GM23338 (cell line): ENCODE results near the gene CLIP1. TPM values are rescaled to one million over a fixed set of nuclear protein-coding genes. Genes with fewer than 3 reads are reported as not detected.
A peak's percentile ranks its signal among the peaks of the same experiment; 100 is the strongest.

Experiments
- ATAC-seq: fragments of 200-7000 bp; cut with Tn5 transposase; 3 replicates; pipeline ENCODE4 v1.9.1; 2020
- DNase-seq: peaks from one replicate; pipeline ENCODE4 v3.0.0-alpha.2; 2015; ENCODE audit warnings: low spot score
- H2AFZ ChIP-seq: fragments of 200-600 bp; sonication (generic); 2 replicates; pipeline ENCODE4 v1.8.0; 2016; ENCODE audit warnings: antibody characterized with exemption, mild to moderate bottlenecking, moderate library complexity
- H3F3A ChIP-seq: fragments of 200-600 bp; sonication (generic); replicated peaks from 2 replicates; pipeline ENCODE4 v1.8.0; 2017; ENCODE audit warnings: antibody characterized with exemption, mixed run types, low read depth
- H3K27ac ChIP-seq: fragments of 200-600 bp; sonication (generic); 2 replicates; pipeline ENCODE4 v1.6.1; 2016; ENCODE audit warnings: low read depth
- H3K27me3 ChIP-seq: fragments of 200-600 bp; sonication (generic); 2 replicates; pipeline ENCODE4 v1.8.0; 2016; ENCODE audit warnings: mild to moderate bottlenecking, mixed run types, moderate library complexity; ENCODE audit not compliant: insufficient read depth
- H3K36me3 ChIP-seq: fragments of 200-600 bp; sonication (generic); 2 replicates; pipeline ENCODE4 v1.8.0; 2016; ENCODE audit warnings: mild to moderate bottlenecking; ENCODE audit not compliant: insufficient read depth
- H3K4me1 ChIP-seq: fragments of 200-600 bp; sonication (generic); 2 replicates; pipeline ENCODE4 v1.8.0; 2016; ENCODE audit warnings: mild to moderate bottlenecking, moderate library complexity; ENCODE audit not compliant: insufficient read depth
- H3K4me2 ChIP-seq: fragments of 200-600 bp; sonication (generic); 2 replicates; pipeline ENCODE4 v1.7.1; 2017; ENCODE audit warnings: mixed run types
- H3K4me3 ChIP-seq: fragments of 200-600 bp; sonication (generic); 2 replicates; pipeline ENCODE4 v1.6.1; 2016; ENCODE audit warnings: mixed run types
- H3K79me2 ChIP-seq: fragments of 200-600 bp; sonication (generic); replicated peaks from 2 replicates; pipeline ENCODE4 v1.8.0; 2017; ENCODE audit warnings: mild to moderate bottlenecking; ENCODE audit not compliant: insufficient read depth
- H3K9me2 ChIP-seq: fragments of 200-600 bp; sonication (generic); 2 replicates; pipeline ENCODE4 v1.8.0; 2017; ENCODE audit not compliant: insufficient read depth
- H4K20me1 ChIP-seq: fragments of 200-600 bp; sonication (generic); replicated peaks from 2 replicates; pipeline ENCODE4 v1.8.0; 2017; ENCODE audit warnings: mild to moderate bottlenecking; ENCODE audit not compliant: insufficient read depth
- H3K27ac Mint-ChIP-seq: 2 replicates; pipeline ENCODE4 v1.8.0; 2020; ENCODE audit warnings: inconsistent platforms, mild to moderate bottlenecking, moderate library complexity, mixed read lengths
- H3K27me3 Mint-ChIP-seq: 3 replicates; pipeline ENCODE4 v1.8.0; 2022; ENCODE audit warnings: low read depth, mild to moderate bottlenecking, moderate library complexity, mixed read lengths, inconsistent platforms; ENCODE audit not compliant: insufficient read depth, poor library complexity
- H3K36me3 Mint-ChIP-seq: 3 replicates; pipeline ENCODE4 v1.8.0; 2021; ENCODE audit warnings: low read depth, mild to moderate bottlenecking, inconsistent platforms, moderate library complexity, mixed read lengths
- H3K4me1 Mint-ChIP-seq: 3 replicates; pipeline ENCODE4 v1.8.0; 2020; ENCODE audit warnings: mild to moderate bottlenecking, inconsistent platforms, mixed read lengths
- H3K4me3 Mint-ChIP-seq: 3 replicates; pipeline ENCODE4 v1.8.0; 2021; ENCODE audit warnings: moderate library complexity, mild to moderate bottlenecking, inconsistent platforms, mixed read lengths
- H3K9me3 Mint-ChIP-seq: 3 replicates; pipeline ENCODE4 v1.8.0; 2020; ENCODE audit warnings: moderate library complexity, mild to moderate bottlenecking, inconsistent platforms, mixed read lengths
- CREB1 ChIP-seq: fragments of 250-450 bp; sonication (Bioruptor Pico); IDR thresholded peaks from 2 replicates; pipeline ENCODE4 v1.5.0; 2020; ENCODE audit warnings: low read depth, mild to moderate bottlenecking, moderate library complexity
- CTCF ChIP-seq, 2 experiments: fragments of 200-600 bp in 1 of 2; sonication (generic) in 1 of 2; conservative IDR thresholded peaks; 2 replicates each; pipeline versions ENCODE4 v1.5.1 to v1.6.1; 2016 to 2017; ENCODE audit warnings: antibody characterized with exemption in 2 of 2, low read depth in 2 of 2, mild to moderate bottlenecking in 2 of 2, moderate library complexity in 1 of 2
- EZH2 ChIP-seq: fragments of 200-600 bp; sonication (generic); IDR thresholded peaks from one replicate; pipeline ENCODE4 v1.8.0; 2017; ENCODE audit warnings: antibody characterized with exemption, mild to moderate bottlenecking, low read depth; ENCODE audit not compliant: unreplicated experiment
- EZH2phosphoT487 ChIP-seq: fragments of 200-600 bp; sonication (generic); IDR thresholded peaks from one replicate; pipeline ENCODE4 v1.8.1; 2018; ENCODE audit warnings: antibody characterized with exemption; ENCODE audit not compliant: unreplicated experiment
- JUNB ChIP-seq: IDR thresholded peaks from one replicate; pipeline ENCODE4 v1.6.1; 2016; ENCODE audit warnings: antibody characterized with exemption; ENCODE audit not compliant: unreplicated experiment
- NANOG ChIP-seq: IDR thresholded peaks from 2 replicates; pipeline ENCODE4 v1.6.1; 2016; ENCODE audit warnings: antibody characterized with exemption, borderline replicate concordance
- POLR2AphosphoS5 ChIP-seq: IDR thresholded peaks from 2 replicates; pipeline ENCODE4 v1.6.1; 2016; ENCODE audit warnings: antibody characterized with exemption, low read depth
- STAT1 ChIP-seq: IDR thresholded peaks from one replicate; pipeline ENCODE4 v1.6.1; 2016; ENCODE audit warnings: antibody characterized with exemption; ENCODE audit not compliant: unreplicated experiment
- ZNF114 ChIP-seq: fragments of 250-450 bp; sonication (Bioruptor Pico); IDR thresholded peaks from 2 replicates; pipeline ENCODE4 v1.5.0; 2020; ENCODE audit warnings: mild to moderate bottlenecking, moderate library complexity
- ZNF331 ChIP-seq: fragments of 250-450 bp; sonication (Bioruptor Pico); IDR thresholded peaks from 2 replicates; pipeline ENCODE4 v1.5.0; 2020; ENCODE audit warnings: low read depth, mild to moderate bottlenecking, moderate library complexity
- ZNF462 ChIP-seq: fragments of 250-450 bp; sonication (Bioruptor Pico); IDR thresholded peaks from 2 replicates; pipeline ENCODE4 v1.5.0; 2020; ENCODE audit warnings: mild to moderate bottlenecking, moderate library complexity
- polyA plus RNA-seq: library from polyadenylated mRNA; unstranded; fragments of >200 nt; fragmentation: Nextera tagmentation; extraction: Ambion mirVana; gene quantifications from 2 replicates; pipeline ENCODE4 v1.2.1, GENCODE V29; 2016
- total RNA-seq: library from RNA; depleted of rRNA; stranded (reverse); fragments of >200 nt; shearing (Covaris generic); gene quantifications from 2 replicates; pipeline ENCODE4 v1.2.3, GENCODE V29; 2014
- TF ChIP-seq, protein P1 (sequence below): IDR thresholded peaks from 2 replicates; pipeline ENCODE4 v1.6.1; 2016; ENCODE audit warnings: antibody characterized with exemption
- TF ChIP-seq, protein P2 (sequence below): IDR thresholded peaks from one replicate; pipeline ENCODE4 v1.6.1; 2018; ENCODE audit warnings: antibody characterized with exemption; ENCODE audit not compliant: unreplicated experiment

CLIP1 gene
- total and polyA plus RNA-seq, 2 experiments from 2014 or later, result 11.5 to 21.1 TPM

DNA sequence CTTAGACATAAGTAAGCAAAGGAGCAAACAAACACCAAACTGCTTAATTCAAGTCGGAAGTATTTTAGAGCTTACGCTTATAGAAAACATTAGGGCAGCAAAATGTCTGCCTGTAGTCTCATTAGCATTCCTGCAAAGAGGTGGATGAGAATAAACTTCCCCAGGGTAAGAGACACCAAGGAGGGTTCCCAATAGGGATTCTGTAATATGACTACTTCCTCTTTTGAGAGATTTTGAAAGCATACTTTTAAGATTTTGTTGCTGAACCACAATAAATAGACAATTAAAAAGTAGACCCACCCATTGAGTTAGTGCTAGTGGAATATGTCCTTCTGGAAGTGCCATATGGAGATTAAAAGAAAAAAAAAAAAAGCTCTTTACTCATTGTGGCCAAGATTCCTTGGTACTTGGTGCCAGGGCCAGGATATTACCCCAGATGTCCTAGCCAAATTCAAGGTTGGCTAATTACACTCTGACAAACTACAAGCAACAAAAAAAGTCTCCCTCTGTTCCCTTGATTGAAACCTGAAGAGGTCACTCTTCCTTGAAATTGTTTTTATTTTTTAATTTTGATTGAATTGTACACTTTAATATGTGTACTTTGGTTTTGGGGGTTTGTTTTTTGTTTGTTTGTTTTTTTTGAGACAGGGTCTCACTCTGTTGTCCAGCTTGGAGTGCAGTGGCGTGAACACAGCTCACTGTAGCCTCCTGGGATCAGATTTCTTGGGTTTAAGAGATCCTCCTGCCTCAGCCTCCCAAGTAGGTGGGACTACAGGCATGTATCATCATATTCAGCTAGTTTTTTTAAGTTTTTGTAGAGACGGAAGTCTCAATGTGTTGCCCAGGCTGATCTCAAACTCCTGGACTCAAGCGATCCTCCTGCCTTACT is 8.7 kb downstream of the CLIP1 start:
- peaks cover 9% of the 10 kb centered on the region; the same call in 2 of the 3 replicates for H3K4me1 Mint-ChIP-seq
- no peak for ATAC-seq
- peaks cover 5% of the 10 kb centered on the region; the same call in 1 of the 2 replicates for H3K79me2 ChIP-seq

More for the DNA sequence above, 8.7 kb downstream of the CLIP1 start:
- Mint-ChIP-seq H3K27ac (peak overlapping the region; percentile 16; the same call in 1 of the 2 replicates), H3K9me3 (peaks cover 2% of the 10 kb centered on the region; the same call in 2 of the 3 replicates), H3K27me3 (no peaks in the 10 kb centered on the region), H3K4me3 (no peak overlapping the region), H3K36me3 (peaks cover 4% of the 10 kb centered on the region; the same call in 2 of the 3 replicates)
- Histone ChIP-seq H2AFZ (no peak overlapping the region), H3K4me2 (no peak overlapping the region), H3F3A (no peaks in the 10 kb centered on the region), H3K36me3 (no peaks in the 10 kb centered on the region), H3K27me3 (no peaks in the 10 kb centered on the region), H3K4me1 (no peaks in the 10 kb centered on the region), H3K27ac (no peak overlapping the region), H4K20me1 (no peaks in the 10 kb centered on the region; the same call in 1 of the 2 replicates), H3K9me2 (no peaks in the 10 kb centered on the region), H3K4me3 (no peak overlapping the region)
- no peak for DNase-seq
- TF ChIP-seq POLR2AphosphoS5 (no peak), NANOG (no peak), JUNB (no peak), CTCF (conservative IDR thresholded peaks at IDR 0.05; ENCODE audit: low read depth in 2 of 2) (no peak), CREB1 (CRISPR knock-in tag) (no peak), STAT1 (no peak), EZH2phosphoT487 (no peak), ZNF462 (CRISPR knock-in tag) (no peak), ZNF331 (CRISPR knock-in tag) (no peak), EZH2 (no peak), ZNF114 (CRISPR knock-in tag) (no peak)
- TF ChIP-seq, protein P1, sequence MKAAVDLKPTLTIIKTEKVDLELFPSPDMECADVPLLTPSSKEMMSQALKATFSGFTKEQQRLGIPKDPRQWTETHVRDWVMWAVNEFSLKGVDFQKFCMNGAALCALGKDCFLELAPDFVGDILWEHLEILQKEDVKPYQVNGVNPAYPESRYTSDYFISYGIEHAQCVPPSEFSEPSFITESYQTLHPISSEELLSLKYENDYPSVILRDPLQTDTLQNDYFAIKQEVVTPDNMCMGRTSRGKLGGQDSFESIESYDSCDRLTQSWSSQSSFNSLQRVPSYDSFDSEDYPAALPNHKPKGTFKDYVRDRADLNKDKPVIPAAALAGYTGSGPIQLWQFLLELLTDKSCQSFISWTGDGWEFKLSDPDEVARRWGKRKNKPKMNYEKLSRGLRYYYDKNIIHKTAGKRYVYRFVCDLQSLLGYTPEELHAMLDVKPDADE, result no peak
- TF ChIP-seq, protein P2, sequence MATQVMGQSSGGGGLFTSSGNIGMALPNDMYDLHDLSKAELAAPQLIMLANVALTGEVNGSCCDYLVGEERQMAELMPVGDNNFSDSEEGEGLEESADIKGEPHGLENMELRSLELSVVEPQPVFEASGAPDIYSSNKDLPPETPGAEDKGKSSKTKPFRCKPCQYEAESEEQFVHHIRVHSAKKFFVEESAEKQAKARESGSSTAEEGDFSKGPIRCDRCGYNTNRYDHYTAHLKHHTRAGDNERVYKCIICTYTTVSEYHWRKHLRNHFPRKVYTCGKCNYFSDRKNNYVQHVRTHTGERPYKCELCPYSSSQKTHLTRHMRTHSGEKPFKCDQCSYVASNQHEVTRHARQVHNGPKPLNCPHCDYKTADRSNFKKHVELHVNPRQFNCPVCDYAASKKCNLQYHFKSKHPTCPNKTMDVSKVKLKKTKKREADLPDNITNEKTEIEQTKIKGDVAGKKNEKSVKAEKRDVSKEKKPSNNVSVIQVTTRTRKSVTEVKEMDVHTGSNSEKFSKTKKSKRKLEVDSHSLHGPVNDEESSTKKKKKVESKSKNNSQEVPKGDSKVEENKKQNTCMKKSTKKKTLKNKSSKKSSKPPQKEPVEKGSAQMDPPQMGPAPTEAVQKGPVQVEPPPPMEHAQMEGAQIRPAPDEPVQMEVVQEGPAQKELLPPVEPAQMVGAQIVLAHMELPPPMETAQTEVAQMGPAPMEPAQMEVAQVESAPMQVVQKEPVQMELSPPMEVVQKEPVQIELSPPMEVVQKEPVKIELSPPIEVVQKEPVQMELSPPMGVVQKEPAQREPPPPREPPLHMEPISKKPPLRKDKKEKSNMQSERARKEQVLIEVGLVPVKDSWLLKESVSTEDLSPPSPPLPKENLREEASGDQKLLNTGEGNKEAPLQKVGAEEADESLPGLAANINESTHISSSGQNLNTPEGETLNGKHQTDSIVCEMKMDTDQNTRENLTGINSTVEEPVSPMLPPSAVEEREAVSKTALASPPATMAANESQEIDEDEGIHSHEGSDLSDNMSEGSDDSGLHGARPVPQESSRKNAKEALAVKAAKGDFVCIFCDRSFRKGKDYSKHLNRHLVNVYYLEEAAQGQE, result no peak
